ACC112 (cell line): Measurements from ENCODE around the gene SYNDIG1.

Source experiments
- H2AFZ ChIP-seq: fragments of 200-600 bp; sonication (generic); one replicate; pipeline ENCODE4 v1.6.0; 2017; ENCODE audit warnings: antibody characterized with exemption, low read length; ENCODE audit not compliant: unreplicated experiment
- H3K27ac ChIP-seq: fragments of 200-600 bp; sonication (generic); 2 replicates; pipeline ENCODE4 v1.5.1; 2014; ENCODE audit warnings: low read depth, mild to moderate bottlenecking, antibody characterized with exemption, low read length, moderate library complexity
- H3K27me3 ChIP-seq: fragments of 200-600 bp; sonication (generic); 2 replicates; pipeline ENCODE4 v1.6.1; 2014; ENCODE audit warnings: mild to moderate bottlenecking, antibody characterized with exemption, low read length, moderate library complexity, mixed read lengths; ENCODE audit not compliant: insufficient read depth
- H3K36me3 ChIP-seq: fragments of 200-600 bp; sonication (generic); 2 replicates; pipeline ENCODE4 v1.6.1; 2016; ENCODE audit warnings: mild to moderate bottlenecking, antibody characterized with exemption, low read length, moderate library complexity, mixed read lengths; ENCODE audit not compliant: insufficient read depth
- H3K4me1 ChIP-seq: fragments of 200-600 bp; sonication (generic); one replicate; pipeline ENCODE4 v1.6.1; 2016; ENCODE audit warnings: low read length, mixed read lengths; ENCODE audit not compliant: insufficient read depth, unreplicated experiment, control insufficient read depth
- H3K4me3 ChIP-seq: fragments of 200-600 bp; sonication (generic); 2 replicates; pipeline ENCODE4 v1.5.1; 2014; ENCODE audit warnings: mild to moderate bottlenecking, low read depth, low read length
- H3K79me2 ChIP-seq: fragments of 200-600 bp; sonication (generic); one replicate; pipeline ENCODE4 v1.6.0; 2016; ENCODE audit warnings: low read length; ENCODE audit not compliant: control insufficient read depth, unreplicated experiment, insufficient read depth

Gene SYNDIG1

GRCh38 chr20:24658920-24659660, 189.7 kb downstream of the SYNDIG1 start:
- Histone ChIP-seq H3K27ac (no peak overlapping the region), H3K27me3 (no peaks in the 10 kb centered on the region), H3K4me3 (no peak overlapping the region), H3K4me1 (peaks cover 5% of the 10 kb centered on the region), H3K79me2 (no peaks in the 10 kb centered on the region), H2AFZ (no peak overlapping the region), H3K36me3 (no peaks in the 10 kb centered on the region)

DNA sequence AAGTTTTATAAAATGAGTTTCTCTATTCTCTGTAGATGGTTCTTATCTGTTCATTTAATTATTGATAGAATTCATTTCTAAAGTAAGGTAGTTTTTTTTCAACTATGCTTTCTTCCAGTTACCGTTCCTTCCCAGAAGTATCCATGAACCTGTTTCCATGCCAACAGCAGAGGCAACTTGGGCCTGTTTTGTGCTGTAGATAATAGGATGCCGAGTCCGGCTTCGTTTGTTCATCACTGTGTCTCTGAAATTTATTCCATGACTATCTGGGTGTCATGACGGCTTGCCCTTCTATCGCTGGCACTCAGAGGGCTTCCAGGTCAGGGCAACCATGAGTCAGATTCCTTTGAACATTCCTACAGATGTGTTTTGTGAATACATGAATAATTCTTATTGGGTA, 190.4 kb downstream of the SYNDIG1 start:
- Histone ChIP-seq H3K4me1 (peaks cover 5% of the 10 kb centered on the region), H3K4me3 (no peak overlapping the region), H3K36me3 (no peaks in the 10 kb centered on the region), H3K27ac (no peak overlapping the region), H3K27me3 (no peaks in the 10 kb centered on the region), H2AFZ (no peak overlapping the region), H3K79me2 (no peaks in the 10 kb centered on the region)

DNA sequence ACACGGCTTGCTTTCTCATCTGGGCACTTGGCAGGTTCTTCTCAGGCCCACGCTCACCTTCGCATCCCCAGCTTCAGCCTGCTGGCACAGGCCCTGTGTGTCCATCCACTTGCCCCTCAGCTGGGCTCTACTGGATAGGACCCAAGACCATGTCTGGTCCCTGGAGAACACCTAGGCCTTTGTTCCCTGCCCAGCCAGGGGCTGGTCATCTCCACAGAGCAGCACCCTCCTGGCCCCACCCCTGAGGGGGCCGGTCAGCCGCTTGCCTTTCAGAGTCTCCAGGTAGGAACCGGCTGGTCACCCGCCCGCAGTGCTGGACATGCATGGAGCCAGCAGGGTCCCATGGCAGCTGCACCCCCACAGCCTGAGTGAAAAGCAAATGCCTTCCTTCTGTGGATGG, 191.2 kb downstream of the SYNDIG1 start:
- H3K27ac ChIP-seq, result no peak overlapping the region
- no peak overlapping the region for H2AFZ ChIP-seq
- H3K36me3 ChIP-seq, result no peaks in the 10 kb centered on the region
- peaks cover 5% of the 10 kb centered on the region for H3K4me1 ChIP-seq
- no peak overlapping the region for H3K4me3 ChIP-seq
- no peaks in the 10 kb centered on the region for H3K79me2 ChIP-seq
- no peaks in the 10 kb centered on the region for H3K27me3 ChIP-seq

GRCh38 chr20:24661255-24661654, 191.8 kb downstream of the SYNDIG1 start:
- no peak overlapping the region for H3K27ac ChIP-seq
- no peaks in the 10 kb centered on the region for H3K27me3 ChIP-seq
- H3K79me2 ChIP-seq, result no peaks in the 10 kb centered on the region
- peaks cover 5% of the 10 kb centered on the region for H3K4me1 ChIP-seq
- H3K4me3 ChIP-seq, result no peak overlapping the region
- no peak overlapping the region for H2AFZ ChIP-seq
- no peaks in the 10 kb centered on the region for H3K36me3 ChIP-seq

GRCh38 chr20:24662322-24662721, 192.9 kb downstream of the SYNDIG1 start:
- Histone ChIP-seq H3K27ac (no peak overlapping the region), H3K4me1 (peaks cover 5% of the 10 kb centered on the region)

GRCh38 chr20:24662752-24663365, 193.4 kb downstream of the SYNDIG1 start:
- Histone ChIP-seq H3K79me2 (no peaks in the 10 kb centered on the region), H3K4me1 (peaks cover under 1% of the 10 kb centered on the region), H3K27ac (no peak overlapping the region), H3K4me3 (no peak overlapping the region), H2AFZ (no peak overlapping the region), H3K36me3 (no peaks in the 10 kb centered on the region), H3K27me3 (no peaks in the 10 kb centered on the region)

More at GRCh38 chr20:24662322-24662721, 192.9 kb downstream of the SYNDIG1 start:
- Histone ChIP-seq H3K4me3 (no peak overlapping the region), H3K79me2 (no peaks in the 10 kb centered on the region), H3K36me3 (no peaks in the 10 kb centered on the region), H3K27me3 (no peaks in the 10 kb centered on the region), H2AFZ (no peak overlapping the region)

DNA sequence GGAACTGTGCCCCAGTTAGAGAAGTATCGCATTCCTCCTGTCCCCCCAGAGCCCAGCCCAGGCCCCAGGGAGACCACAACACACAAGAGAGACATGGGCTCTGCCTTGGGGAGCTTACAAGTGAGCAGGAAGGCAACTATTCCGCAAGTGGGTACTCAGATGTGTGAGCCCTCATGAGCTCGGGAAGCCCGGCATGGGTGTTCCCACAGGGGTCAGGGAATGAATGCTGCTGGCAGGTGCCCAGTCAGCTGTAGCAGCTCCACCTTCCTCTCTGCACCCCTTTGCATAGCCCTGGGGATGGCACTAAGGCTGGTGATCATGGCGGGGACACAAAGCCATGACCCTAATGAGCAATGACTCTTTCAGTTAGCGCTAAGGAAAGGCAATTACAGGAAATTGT, 194.1 kb downstream of the SYNDIG1 start:
- no peak overlapping the region for H3K4me3 ChIP-seq
- H3K4me1 ChIP-seq, result no peaks in the 10 kb centered on the region
- no peak overlapping the region for H3K27ac ChIP-seq
- no peaks in the 10 kb centered on the region for H3K27me3 ChIP-seq
- H2AFZ ChIP-seq, result no peak overlapping the region
- no peaks in the 10 kb centered on the region for H3K36me3 ChIP-seq
- no peaks in the 10 kb centered on the region for H3K79me2 ChIP-seq

- H3K4me3 ChIP-seq, result no peak overlapping the region
- no peaks in the 10 kb centered on the region for H3K36me3 ChIP-seq
- H3K27ac ChIP-seq, result no peak overlapping the region
- no peak overlapping the region for H2AFZ ChIP-seq
- H3K79me2 ChIP-seq, result no peaks in the 10 kb centered on the region
- no peaks in the 10 kb centered on the region for H3K27me3 ChIP-seq
- no peaks in the 10 kb centered on the region for H3K4me1 ChIP-seq
Measured at GRCh38 chr20:24664266-24664986, 195.0 kb downstream of the SYNDIG1 start.

- Histone ChIP-seq H2AFZ (no peak overlapping the region), H3K79me2 (no peaks in the 10 kb centered on the region), H3K4me1 (no peaks in the 10 kb centered on the region), H3K27ac (no peak overlapping the region), H3K27me3 (no peaks in the 10 kb centered on the region), H3K36me3 (no peaks in the 10 kb centered on the region), H3K4me3 (no peak overlapping the region)
Measured at GRCh38 chr20:24665196-24665595, 195.8 kb downstream of the SYNDIG1 start.

DNA sequence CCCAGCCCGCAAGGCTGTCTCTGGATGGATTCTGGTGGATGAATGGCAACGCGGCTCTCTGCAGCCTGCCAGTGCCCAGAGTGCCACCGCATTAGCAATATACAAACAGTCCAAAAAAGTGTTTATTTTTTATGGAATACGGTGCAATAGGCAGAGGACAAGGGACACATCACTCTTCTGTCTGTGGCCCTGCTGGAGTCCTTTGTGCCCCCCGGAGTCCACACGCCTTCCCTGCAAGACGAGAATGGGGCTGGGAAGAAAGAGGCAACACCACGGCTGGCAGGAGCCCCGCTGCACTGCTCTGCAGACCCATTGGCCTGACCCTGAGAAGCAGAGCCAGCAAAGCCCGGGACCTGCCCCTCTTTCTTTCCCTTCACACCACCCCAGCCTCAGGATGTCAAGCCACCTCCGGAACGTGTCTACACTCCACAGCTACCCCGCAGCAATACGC, 196.3 kb downstream of the SYNDIG1 start:
- H3K27me3 ChIP-seq, result no peaks in the 10 kb centered on the region
- H2AFZ ChIP-seq, result no peak overlapping the region
- no peaks in the 10 kb centered on the region for H3K36me3 ChIP-seq
- H3K27ac ChIP-seq, result no peak overlapping the region
- no peaks in the 10 kb centered on the region for H3K4me1 ChIP-seq
- no peaks in the 10 kb centered on the region for H3K79me2 ChIP-seq
- H3K4me3 ChIP-seq, result no peak overlapping the region
